Transverse colon (tissue), 3 donors: ENCODE data around the gene UBE2Q1.

Experiments
- CTCF ChIP-seq, 5 experiments: fragments of 200-600 bp in 3 of 5; fragments of 450-650 bp in 2 of 5; sonication (generic) in 3 of 5; IDR thresholded peaks; 1 replicate in 2 of 5; 2 replicates in 3 of 5; pipeline ENCODE4 v1.5.1; 2016 to 2017; ENCODE audit warnings: antibody characterized with exemption in 5 of 5, inconsistent platforms in 3 of 5, mild to moderate bottlenecking in 2 of 5, moderate library complexity in 1 of 5
- POLR2A ChIP-seq: fragments of 450-650 bp; IDR thresholded peaks from one replicate; pipeline ENCODE4 v1.6.1; 2016; ENCODE audit warnings: antibody characterized with exemption, mild to moderate bottlenecking, moderate library complexity

- TF ChIP-seq POLR2A, result no peak
- no peak for TF ChIP-seq CTCF (IDR thresholded peaks at IDR 0.05)
Measured at GRCh38 chr1:154502744-154503115, 55.7 kb downstream of the UBE2Q1 start.
